ENCODE results near the gene MAGEC2.

MAGEC2 gene, protein sequence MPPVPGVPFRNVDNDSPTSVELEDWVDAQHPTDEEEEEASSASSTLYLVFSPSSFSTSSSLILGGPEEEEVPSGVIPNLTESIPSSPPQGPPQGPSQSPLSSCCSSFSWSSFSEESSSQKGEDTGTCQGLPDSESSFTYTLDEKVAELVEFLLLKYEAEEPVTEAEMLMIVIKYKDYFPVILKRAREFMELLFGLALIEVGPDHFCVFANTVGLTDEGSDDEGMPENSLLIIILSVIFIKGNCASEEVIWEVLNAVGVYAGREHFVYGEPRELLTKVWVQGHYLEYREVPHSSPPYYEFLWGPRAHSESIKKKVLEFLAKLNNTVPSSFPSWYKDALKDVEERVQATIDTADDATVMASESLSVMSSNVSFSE

DNA sequence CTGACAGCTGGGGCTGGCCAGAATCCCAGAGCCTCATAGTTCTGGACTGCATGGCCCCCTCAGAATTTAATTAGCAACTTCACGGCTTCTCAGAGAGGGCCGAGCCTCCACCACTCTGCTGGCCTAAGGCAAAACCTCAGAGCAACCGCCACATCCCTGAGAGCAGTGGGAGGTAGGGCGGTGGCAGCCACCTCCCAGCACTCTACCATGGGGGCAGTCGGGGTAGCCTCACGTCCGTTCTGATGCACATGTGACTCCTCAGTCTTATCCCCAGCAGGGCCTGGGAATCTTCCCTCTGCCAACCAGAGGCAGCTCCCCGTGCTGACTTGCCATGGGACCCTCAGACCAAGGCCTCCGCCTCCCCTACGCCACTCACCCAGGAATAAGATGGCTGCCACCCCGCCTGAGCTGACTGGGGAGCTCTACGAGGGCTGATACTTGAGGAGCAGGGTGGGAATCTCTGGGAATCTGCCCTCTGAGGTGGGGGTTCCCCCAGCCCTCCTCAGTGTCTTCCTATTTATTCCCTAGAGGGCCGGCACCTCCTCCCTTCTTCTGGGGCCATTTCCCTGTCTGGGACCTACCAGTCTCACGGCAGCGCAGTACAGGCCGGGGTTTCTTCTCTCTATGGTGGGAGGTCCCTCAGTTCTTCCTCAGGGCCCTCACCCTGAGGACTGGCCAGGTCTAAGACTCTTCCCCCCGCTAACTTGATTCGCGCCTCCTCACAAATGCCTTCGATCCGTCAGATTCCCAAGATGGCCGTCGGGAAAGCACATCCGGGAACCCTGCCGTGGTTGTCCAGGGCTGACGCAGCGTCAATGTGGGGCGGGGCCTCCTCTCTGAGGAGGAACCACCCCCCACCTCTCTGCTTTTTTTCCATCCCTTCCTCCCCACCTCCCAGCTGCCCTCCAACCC, at the start of gene MAGEC2:
MAGEC2 (minus strand) TSS at position 769 of the 912 bp plus-strand sequence. CDS start 1,303 bp downstream, outside the sequence.
- no peak for DNase-seq

DNA sequence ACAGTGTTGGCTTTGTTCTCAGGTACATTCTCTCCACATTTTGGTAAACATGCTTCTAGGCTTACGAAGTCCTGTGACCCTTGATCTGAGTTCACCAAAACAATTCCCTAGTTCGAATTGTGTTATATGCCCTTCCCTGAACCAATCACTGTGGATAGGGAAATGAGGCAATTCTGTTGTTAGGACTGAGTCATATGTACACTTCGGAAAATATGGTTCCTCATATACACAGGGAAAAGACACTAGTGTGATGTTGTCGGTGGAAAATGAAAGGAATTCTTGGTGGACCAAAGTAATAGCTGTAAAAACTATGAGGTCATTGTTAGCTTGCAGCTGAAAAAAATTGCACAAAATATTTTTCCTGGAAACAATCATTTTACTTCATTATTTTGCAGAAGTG, 46.6 kb upstream of the MAGEC2 start:
- DNase-seq = no peak

DNA sequence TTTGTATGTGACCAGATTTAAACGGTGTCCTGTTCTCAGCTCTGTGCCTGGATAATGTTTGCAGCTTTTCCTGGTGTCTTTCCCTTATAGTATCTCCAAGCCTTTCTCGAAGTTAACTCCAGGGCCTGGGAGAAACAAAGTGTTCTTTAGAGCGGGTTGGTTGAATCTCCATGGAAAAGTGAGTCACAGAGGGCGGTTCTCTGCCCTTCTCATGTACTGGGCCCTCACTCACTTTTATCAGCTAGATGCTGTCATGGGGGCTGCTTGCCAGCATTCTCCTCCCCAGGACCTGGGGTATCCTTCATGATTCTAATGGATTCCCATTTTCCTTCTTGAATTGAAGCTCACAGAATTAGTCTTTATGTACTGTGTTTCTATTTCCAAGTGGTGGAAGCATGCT, 46.1 kb upstream of the MAGEC2 start:
- DNase-seq = no peak

DNA sequence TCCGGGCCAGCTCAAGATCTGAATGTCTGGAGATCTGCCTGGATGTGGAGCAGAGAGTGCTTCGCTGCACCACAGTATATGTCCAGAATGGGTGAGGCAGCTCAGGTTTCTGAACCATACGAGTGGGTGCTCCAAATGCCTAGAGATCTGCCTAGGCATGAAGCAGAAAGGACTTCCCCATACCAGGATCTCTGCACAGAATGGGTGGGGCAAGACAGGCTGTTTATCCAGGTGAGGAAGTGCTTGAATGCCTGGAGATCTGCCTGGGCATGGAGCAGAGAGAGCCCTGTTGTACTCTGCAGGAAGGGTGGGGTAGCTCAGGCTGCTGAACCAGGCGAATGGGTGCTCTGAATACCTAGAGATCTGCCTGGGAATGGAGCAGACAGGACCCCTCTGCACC, 45.4 kb upstream of the MAGEC2 start:
- DNase-seq = no peak

DNA sequence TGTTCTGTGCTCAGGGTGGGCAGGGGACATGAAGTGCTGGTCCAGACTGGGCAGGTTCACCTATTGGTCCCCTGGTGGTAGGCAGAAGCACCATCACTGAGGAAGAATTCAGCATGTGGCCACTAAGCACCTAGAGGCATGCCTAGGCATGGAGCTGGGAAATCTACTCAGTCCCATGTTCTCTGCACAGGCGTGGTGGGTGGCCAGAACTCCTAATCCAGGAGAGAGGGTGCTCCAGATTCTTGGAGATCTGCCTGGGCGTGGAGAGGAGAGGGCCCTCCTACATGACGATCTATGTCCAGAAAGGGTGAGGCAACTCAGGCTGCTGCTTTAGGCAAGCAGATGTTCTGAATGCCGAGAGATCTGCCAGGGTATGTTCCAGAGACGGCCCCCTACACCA, 44.6 kb upstream of the MAGEC2 start:
- no peak for DNase-seq

DNA sequence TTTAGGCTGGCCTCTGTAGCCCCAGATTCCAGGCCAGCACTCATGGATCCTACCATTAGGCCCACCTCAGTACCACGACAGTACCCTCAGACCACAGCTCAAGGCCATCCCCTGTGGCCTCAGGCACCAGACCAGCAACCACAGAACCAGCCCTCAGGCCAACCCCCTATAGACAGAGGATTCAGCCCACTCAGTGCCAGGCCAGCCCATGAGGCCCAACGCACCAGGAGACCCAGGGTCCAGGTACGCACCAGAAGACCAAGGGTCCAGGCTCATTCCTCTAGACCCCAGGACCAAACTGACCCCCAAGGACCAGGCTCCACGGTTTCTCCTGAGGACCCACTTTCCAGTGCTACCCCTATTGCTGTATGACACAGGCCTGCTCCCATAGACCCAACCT, 39.5 kb upstream of the MAGEC2 start:
- DNase-seq = no peak

DNA sequence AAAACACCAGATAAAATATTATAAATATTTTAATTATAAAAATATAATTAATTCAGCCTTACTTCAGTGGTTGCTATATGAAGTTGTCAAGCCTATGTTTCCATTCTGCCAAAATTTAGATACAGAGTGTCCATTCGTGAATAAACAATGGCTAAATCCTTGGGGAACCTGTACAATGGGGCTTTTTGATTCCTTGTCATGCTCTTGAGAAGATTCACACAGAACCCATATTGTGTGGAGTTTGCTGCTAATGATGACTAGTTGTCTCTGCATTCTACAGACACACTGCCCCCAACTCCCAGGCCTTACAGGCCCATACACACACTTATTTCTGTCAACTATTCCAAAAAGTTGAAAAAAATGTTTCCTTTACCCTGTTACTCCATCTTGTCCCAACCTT, 33.4 kb upstream of the MAGEC2 start:
- DNase-seq = no peak

DNA sequence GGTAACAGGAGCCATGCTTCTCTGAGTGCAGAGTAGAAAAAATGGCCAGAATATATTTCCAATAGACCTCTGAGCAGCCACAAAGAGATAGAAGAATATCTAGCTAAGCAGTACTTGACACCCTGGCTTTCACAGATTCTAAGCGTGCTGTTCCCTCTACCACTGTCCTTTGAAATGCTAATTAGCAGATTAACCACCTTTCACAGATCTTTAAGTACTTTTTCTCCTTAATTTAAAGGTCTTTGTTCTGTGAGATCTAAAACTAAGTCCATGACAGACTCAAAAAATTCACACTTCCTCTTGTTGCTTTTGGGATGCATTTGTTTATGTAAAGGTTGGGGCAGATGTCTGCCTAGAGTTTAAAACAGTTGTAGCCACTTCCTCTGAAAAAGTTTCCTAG, 28.3 kb upstream of the MAGEC2 start:
- no peak for DNase-seq

DNA sequence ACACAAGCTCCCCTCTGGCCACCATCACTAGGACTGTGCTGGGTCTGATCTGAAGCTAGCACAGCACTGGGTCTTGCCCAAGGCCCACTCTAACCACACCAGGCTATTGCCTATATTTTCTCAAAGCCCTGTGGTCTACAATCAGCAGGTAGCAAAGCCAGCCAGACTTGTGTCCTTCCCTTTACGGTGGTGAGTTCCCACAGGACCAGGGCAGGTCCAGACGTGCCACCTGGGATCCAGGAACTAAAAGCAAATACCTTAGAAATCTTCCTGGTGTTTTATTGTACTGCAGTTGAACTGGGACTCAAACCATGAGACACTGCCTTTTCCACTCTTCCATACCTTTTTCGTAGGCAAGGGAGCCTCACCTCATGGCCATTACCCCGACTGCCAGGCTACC, 9.0 kb upstream of the MAGEC2 start:
- DNase-seq = no peak

DNA sequence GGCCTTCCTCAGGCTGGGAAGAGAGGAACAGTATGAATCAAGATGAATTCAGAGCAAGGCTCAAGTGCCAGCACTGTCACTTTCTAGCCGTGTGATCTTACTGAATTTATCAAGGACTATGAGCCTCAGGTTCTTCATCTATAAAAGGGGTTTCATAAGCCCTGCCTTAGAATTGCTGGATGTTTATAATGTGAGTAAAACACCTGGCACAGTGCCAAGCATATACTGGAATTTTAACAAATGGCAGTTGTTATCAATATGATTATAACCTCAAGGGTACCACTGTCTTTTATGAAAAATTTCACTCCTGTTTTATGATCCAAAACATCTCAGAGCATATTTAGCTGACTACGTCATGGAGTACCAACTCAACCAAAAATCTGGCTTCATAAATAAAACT, 4.0 kb downstream of the MAGEC2 start:
- no peak for DNase-seq

DNA sequence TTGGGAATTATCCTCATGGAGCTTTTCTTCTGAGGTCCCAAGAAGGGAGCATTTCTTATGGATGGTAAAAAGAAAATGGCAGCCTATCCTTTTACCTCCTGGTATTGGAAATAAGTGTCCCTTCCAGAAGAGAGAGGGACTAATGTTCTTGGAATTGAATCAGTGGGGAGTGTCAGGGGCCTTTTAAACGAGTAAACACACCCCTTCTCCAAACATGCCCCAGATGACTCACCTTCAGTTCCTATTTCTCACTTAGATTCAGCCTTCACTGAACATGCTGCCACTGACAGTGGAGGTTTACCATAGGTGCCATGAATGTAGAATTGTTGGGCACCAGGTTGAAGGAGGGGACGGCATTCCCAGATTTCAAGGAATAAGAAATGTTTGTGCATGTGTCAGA, 19.0 kb downstream of the MAGEC2 start:
- DNase-seq = no peak

DNA sequence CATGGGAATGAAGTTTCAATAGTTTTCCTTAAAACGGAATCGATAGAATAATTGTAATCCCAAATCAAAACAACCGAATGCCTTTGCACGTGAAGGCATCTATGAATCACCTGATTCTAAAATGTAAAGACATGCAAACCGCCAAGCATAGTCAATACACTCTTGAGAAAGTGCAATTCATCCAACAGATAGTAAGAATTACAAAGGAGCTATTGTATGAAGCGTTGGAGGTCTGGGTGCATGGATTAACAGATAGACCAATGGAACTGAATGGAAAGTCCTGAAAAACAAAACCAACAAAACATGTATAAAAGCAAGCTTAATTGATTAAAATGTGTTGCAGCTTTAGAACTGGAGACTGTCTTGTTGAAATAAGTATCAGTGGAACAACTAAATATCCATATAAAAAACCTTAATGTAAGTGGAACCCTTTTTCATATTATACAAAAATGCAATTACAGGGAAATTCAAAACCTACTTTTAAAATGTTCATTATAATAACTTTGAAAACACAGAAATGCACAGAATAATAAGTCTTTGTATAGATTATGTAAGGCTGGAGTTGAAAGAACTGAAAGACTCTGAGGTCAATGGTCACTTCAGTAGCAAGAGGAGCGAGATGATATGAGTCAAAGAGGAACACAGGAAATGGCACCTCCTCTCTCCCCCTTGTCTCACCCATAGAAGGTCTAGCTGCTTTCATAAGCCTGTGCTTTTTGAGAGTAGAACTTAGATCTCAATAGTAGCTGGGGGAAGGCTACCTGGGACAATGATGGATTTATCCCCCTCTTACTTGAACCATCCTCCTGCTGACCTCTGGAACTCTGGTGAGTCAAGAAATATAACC, 20.1 kb downstream of the MAGEC2 start:
- DNase-seq = no peak

DNA sequence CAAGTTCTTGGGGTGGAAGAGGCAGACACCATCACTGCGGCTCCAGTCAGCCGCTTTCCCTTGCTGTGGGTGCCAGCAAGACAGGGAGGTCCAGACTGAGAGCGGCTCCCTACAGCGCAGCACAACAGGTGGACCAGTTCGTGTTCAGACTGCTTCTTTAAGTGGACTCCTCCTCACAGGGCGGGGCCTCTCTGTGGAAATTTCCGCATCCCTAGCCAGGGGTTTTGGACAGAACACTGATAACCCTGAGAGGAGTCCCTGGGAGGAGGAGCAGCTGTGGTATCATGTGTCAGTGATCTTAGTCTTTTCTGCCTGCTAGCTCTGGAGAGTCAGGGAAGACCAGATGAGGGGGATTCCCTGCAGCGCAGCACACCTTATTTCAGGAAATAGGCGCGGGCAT, 48.5 kb downstream of the MAGEC2 start:
- DNase-seq = no peak
